Activated CD8-positive, alpha-beta T cell treated with anti-CD3 and anti-CD28 coated beads, Interleukin-2, amount 10 ng/mL, durations not matched to agents 7 days and 5 days (primary cell): ENCODE results near the gene NOP58. TPM values are rescaled to one million over a fixed set of nuclear protein-coding genes. Genes with fewer than 3 reads are reported as not detected.
A peak's percentile ranks its signal among the peaks of the same experiment; 100 is the strongest.
"Not testable (repeated sequence)": the region's sequence is repeated elsewhere in the genome, so short reads cannot be mapped to it uniquely, and the experiment has no call there.

Experiments
- ATAC-seq: fragments of 150-1000 bp; cut with Tn5 transposase; one replicate; pipeline ENCODE4 v1.10.0; 2021; ENCODE audit warnings: moderate library complexity
- CTCF ChIA-PET: fragments of 350-600 bp; sonication (Branson Sonifier 250); formaldehyde crosslinking; loops from one replicate; lab custom pipeline; 2021; ENCODE audit warnings: antibody characterized with exemption; lab: Charles Lee
- POLR2A ChIA-PET: fragments of 350-600 bp; sonication (Branson Sonifier 250); formaldehyde crosslinking; loops from one replicate; lab custom pipeline; 2021; ENCODE audit warnings: antibody characterized with exemption; lab: Charles Lee
- DNase-seq: peaks from one replicate; pipeline ENCODE4 v3.0.0-alpha.2; 2020
- H3K27ac Mint-ChIP-seq: one replicate; pipeline ENCODE4 v1.8.0; 2021; ENCODE audit warnings: mild to moderate bottlenecking, mixed read lengths
- H3K27me3 Mint-ChIP-seq: one replicate; pipeline ENCODE4 v1.8.0; 2021; ENCODE audit warnings: low read depth, mixed read lengths
- H3K36me3 Mint-ChIP-seq: one replicate; pipeline ENCODE4 v1.8.0; 2021; ENCODE audit warnings: low read depth, mixed read lengths
- H3K4me1 Mint-ChIP-seq: one replicate; pipeline ENCODE4 v1.8.0; 2021; ENCODE audit warnings: low read depth, mixed read lengths
- H3K4me3 Mint-ChIP-seq: one replicate; pipeline ENCODE4 v1.8.0; 2021; ENCODE audit warnings: mild to moderate bottlenecking, mixed read lengths
- H3K9me3 Mint-ChIP-seq: one replicate; pipeline ENCODE4 v1.8.0; 2022; ENCODE audit warnings: mixed read lengths; ENCODE audit not compliant: insufficient read depth
- total RNA-seq, 2 experiments: library from RNA; stranded (reverse); gene quantifications; one replicate each; pipeline ENCODE4 v1.2.3, GENCODE V29; 2021

Gene NOP58
- total RNA-seq, 2 experiments from 2014 or later, result 120 to 122 TPM

DNA sequence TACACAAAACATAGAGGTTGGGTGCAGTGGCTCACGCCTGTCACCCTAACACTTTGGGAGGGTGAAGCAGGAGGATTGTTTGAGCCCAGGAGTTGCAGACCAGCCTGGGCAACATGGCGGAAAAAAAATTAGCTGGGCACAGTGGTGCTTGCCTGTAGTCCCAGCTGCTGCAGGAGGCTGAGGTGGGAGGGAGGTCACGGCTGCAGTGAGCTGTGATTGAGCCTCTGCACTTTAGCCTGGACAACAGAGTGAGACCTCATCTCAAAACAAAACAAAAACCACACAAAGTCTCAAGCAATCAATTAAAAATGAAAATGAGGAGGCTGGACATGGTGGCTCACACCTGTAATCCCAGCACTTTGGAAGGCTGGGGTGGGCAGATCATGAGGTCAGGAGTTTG lies 4.9 kb downstream of the NOP58 start:
- peak overlapping the region; percentile 55 for H3K4me3 Mint-ChIP-seq
- H3K27ac Mint-ChIP-seq, result peak overlapping the region; percentile 78
- ChIA-PET POLR2A (interaction anchor here (0.9 to 1.3 kb wide), 3 partner anchors 8 to 29 kb away, joined by 3 to 5 read pairs (median 4); no protein-coding TSS in a partner anchor), CTCF (interaction anchor here (2.1 kb wide), 1 partner anchor 8 kb away, joined by 9 read pairs; no protein-coding TSS in a partner anchor)
- ATAC-seq, result no peak
- DNase-seq, result no peak
- no peaks in the 10 kb centered on the region for H3K9me3 Mint-ChIP-seq
- peaks cover 39% of the 10 kb centered on the region for H3K4me1 Mint-ChIP-seq
- H3K27me3 Mint-ChIP-seq, result no peaks in the 10 kb centered on the region
- H3K36me3 Mint-ChIP-seq, result peaks cover 16% of the 10 kb centered on the region

DNA sequence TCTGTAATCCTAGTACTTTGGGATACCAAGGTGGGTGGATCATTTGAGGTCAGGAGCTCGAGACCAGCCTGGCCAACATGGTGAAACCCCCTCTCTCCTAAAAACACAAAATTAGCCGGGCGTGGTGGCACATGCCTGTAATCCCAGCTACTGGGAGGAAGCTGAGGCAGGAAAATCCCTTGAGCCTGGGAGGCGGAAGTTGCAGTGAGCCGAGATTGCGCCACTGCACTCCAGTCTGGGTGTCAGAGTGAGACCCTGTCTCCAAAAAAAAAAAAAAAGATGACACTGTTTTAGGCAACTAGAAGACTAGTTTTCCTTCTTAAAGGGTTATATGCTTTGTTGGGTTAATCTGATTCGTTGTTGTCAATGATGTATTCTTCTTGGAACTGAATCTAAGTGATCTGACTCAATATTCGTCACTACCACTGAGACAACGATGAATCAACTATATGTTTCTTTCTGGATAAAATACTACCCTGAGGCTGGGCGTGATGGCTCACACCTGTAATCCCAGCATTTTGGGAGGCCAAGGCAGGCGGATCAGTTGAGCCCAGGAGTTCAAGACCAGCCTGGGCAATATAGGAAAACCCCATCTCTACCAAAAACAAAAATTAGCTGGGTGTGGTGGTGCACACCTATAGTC lies 10.6 kb downstream of the NOP58 start:
- Mint-ChIP-seq H3K27ac (peak overlapping the region; percentile 23), H3K4me1 (peaks cover 27% of the 10 kb centered on the region), H3K36me3 (peaks cover 34% of the 10 kb centered on the region)
- DNase-seq, H3K4me3 Mint-ChIP-seq, CTCF ChIA-PET, H3K27me3 Mint-ChIP-seq, H3K9me3 Mint-ChIP-seq, ATAC-seq: not testable (repeated sequence)
- POLR2A ChIA-PET, result interaction anchor here (1.5 to 5.3 kb wide), 2 partner anchors 10 to 12 kb away, joined by 3 to 45 read pairs; partner anchors contain the start of gene NOP58

- DNase-seq, result no peak
- Mint-ChIP-seq H3K27ac (peak overlapping the region; percentile 74), H3K4me1 (peaks cover 14% of the 10 kb centered on the region), H3K27me3 (no peaks in the 10 kb centered on the region), H3K9me3 (no peaks in the 10 kb centered on the region), H3K36me3 (peaks cover 47% of the 10 kb centered on the region), H3K4me3 (no peak overlapping the region)
- peak; percentile 52 for ATAC-seq
- CTCF ChIA-PET, result interaction anchor here (0.6 to 3.0 kb wide), 11 partner anchors 8 to 913 kb away, joined by 3 to 13 read pairs (median 3); no protein-coding TSS in a partner anchor
- POLR2A ChIA-PET, result interaction anchor here (1.2 to 5.3 kb wide), 4 partner anchors 8 to 43 kb away, joined by 3 to 45 read pairs (median 4); partner anchors contain the start of gene NOP58
Observed at GRCh38 chr2:202278036-202278760, 12.6 kb downstream of the NOP58 start.

- Mint-ChIP-seq H3K4me3 (no peak overlapping the region), H3K36me3 (peaks cover 47% of the 10 kb centered on the region), H3K27ac (no peak overlapping the region), H3K4me1 (peaks cover 14% of the 10 kb centered on the region), H3K9me3 (no peaks in the 10 kb centered on the region), H3K27me3 (no peaks in the 10 kb centered on the region)
- ChIA-PET POLR2A (interaction anchor here (1.2 to 5.3 kb wide), 2 partner anchors 13 to 44 kb away, joined by 4 to 45 read pairs; partner anchors contain the start of gene NOP58), CTCF (interaction anchor here (0.8 to 3.0 kb wide), 7 partner anchors 9 to 49 kb away, joined by 3 to 13 read pairs (median 4); no protein-coding TSS in a partner anchor)
- no peak for ATAC-seq
- DNase-seq, result no peak
Observed at GRCh38 chr2:202278944-202279343, 13.4 kb downstream of the NOP58 start.

- POLR2A ChIA-PET, result no interaction called here
Observed at GRCh38 chr2:202286595-202286994, 21.0 kb downstream of the NOP58 start.

GRCh38 chr2:202289394-202290204 lies 24.0 kb downstream of the NOP58 start:
- POLR2A ChIA-PET, result no interaction called here
- ATAC-seq, result no peak
- CTCF ChIA-PET, result no interaction called here
- H3K27ac Mint-ChIP-seq, result no peak overlapping the region
- H3K27me3 Mint-ChIP-seq, result no peaks in the 10 kb centered on the region
- H3K36me3 Mint-ChIP-seq, result peaks cover 55% of the 10 kb centered on the region
- no peak overlapping the region for H3K4me3 Mint-ChIP-seq
- H3K9me3 Mint-ChIP-seq, result no peaks in the 10 kb centered on the region
- DNase-seq, result no peak
- peaks cover 3% of the 10 kb centered on the region for H3K4me1 Mint-ChIP-seq

More at GRCh38 chr2:202286595-202286994, 21.0 kb downstream of the NOP58 start:
- CTCF ChIA-PET, result no interaction called here
- no peak overlapping the region for H3K27ac Mint-ChIP-seq
- no peaks in the 10 kb centered on the region for H3K27me3 Mint-ChIP-seq
- H3K36me3 Mint-ChIP-seq, result peaks cover 59% of the 10 kb centered on the region
- peaks cover 3% of the 10 kb centered on the region for H3K4me1 Mint-ChIP-seq
- no peak for DNase-seq
- H3K4me3 Mint-ChIP-seq, result no peak overlapping the region
- H3K9me3 Mint-ChIP-seq, result no peaks in the 10 kb centered on the region
- ATAC-seq, result no peak

GRCh38 chr2:202290316-202290715 lies 24.8 kb downstream of the NOP58 start:
- H3K4me1 Mint-ChIP-seq, result peaks cover 3% of the 10 kb centered on the region
- no peaks in the 10 kb centered on the region for H3K27me3 Mint-ChIP-seq
- no peaks in the 10 kb centered on the region for H3K9me3 Mint-ChIP-seq
- no peak for DNase-seq
- no peak overlapping the region for H3K4me3 Mint-ChIP-seq
- ChIA-PET CTCF (no interaction called here), POLR2A (no interaction called here)
- no peak overlapping the region for H3K27ac Mint-ChIP-seq
- peaks cover 56% of the 10 kb centered on the region for H3K36me3 Mint-ChIP-seq
- no peak for ATAC-seq

DNA sequence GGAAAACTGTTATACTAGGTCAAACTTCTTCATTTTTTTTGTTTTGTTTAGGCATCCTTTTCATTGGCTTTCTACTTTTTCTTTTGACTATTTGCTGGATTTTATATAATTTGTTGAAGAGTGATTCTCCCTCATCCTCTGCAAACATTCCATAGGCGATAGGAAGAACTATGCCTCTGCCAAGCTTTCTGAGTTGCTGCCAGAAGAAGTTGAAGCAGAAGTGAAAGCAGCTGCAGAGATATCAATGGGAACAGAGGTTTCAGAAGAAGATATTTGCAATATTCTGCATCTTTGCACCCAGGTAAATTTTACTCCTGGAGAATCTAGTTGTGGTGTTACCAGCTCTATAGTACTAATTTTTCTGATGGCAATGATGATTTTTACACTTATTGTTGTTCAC lies 25.4 kb downstream of the NOP58 start:
- Mint-ChIP-seq H3K4me1 (peaks cover 3% of the 10 kb centered on the region), H3K9me3 (no peaks in the 10 kb centered on the region), H3K4me3 (no peak overlapping the region), H3K36me3 (peaks cover 57% of the 10 kb centered on the region), H3K27ac (no peak overlapping the region), H3K27me3 (no peaks in the 10 kb centered on the region)
- DNase-seq, result peak; percentile 12
- ChIA-PET CTCF (no interaction called here), POLR2A (no interaction called here)
- no peak for ATAC-seq

GRCh38 chr2:202299712-202300111 lies 34.1 kb downstream of the NOP58 start:
- Mint-ChIP-seq H3K36me3 (peaks cover 72% of the 10 kb centered on the region), H3K4me3 (no peak overlapping the region), H3K9me3 (no peaks in the 10 kb centered on the region), H3K4me1 (peaks cover 6% of the 10 kb centered on the region), H3K27ac (peak overlapping the region; percentile 31), H3K27me3 (no peaks in the 10 kb centered on the region)
- POLR2A ChIA-PET, result interaction anchor here (0.7 kb wide), 1 partner anchor 33 kb away, joined by 3 read pairs; no protein-coding TSS in a partner anchor
- no peak for DNase-seq
- CTCF ChIA-PET, result interaction anchor here (1.2 kb wide), 1 partner anchor 21 kb away, joined by 4 read pairs; no protein-coding TSS in a partner anchor
- peak; percentile 29 for ATAC-seq

DNA sequence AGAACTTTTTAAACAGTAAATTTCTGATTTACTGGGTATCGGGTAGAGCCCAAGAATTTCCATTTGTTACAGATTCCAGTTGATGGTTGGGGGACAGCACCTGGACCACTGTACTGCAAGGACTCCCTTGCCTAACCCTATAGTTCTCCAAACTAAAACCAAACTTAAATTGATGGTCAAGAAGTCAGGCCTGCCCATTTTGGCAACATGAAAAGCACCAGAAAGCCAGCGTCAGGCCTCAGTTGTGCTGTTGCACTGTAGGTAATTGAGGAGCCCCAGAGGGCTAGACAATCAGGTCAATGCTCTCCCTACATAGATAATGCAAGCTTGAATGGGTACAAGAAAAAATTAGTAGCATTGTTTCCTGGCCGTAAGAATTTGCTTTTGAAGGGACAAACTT lies 40.5 kb downstream of the NOP58 start:
- DNase-seq, result no peak
- POLR2A ChIA-PET, result no interaction called here
- ATAC-seq, result no peak
- CTCF ChIA-PET, result no interaction called here
- Mint-ChIP-seq H3K27me3 (no peaks in the 10 kb centered on the region), H3K27ac (no peak overlapping the region), H3K4me1 (no peaks in the 10 kb centered on the region), H3K36me3 (peaks cover 60% of the 10 kb centered on the region), H3K9me3 (no peaks in the 10 kb centered on the region), H3K4me3 (no peak overlapping the region)

- Mint-ChIP-seq H3K4me1 (no peaks in the 10 kb centered on the region), H3K9me3 (no peaks in the 10 kb centered on the region), H3K27me3 (no peaks in the 10 kb centered on the region), H3K4me3 (no peak overlapping the region), H3K27ac (no peak overlapping the region), H3K36me3 (peaks cover 48% of the 10 kb centered on the region)
- ChIA-PET CTCF (no interaction called here), POLR2A (no interaction called here)
- ATAC-seq, result no peak
- no peak for DNase-seq
Observed at GRCh38 chr2:202307690-202308089, 42.1 kb downstream of the NOP58 start.
